HepG2 (cell line): ENCODE data around the gene ARL4D. TPM values are rescaled to one million over a fixed set of nuclear protein-coding genes. Genes with fewer than 3 reads are reported as not detected.
A peak's percentile ranks its signal among the peaks of the same experiment; 100 is the strongest.

Experiments used
- AKNA ChIP-seq: sonication (generic); formaldehyde crosslinking; IDR thresholded peaks from 2 replicates; pipeline ENCODE4 v1.4.0; 2020; ENCODE audit warnings: missing genetic modification reagents, borderline replicate concordance
- CREM ChIP-seq, 2 experiments: sonication (generic) in 1 of 2; formaldehyde crosslinking in 1 of 2; IDR thresholded peaks; 2 replicates each; pipeline versions ENCODE4 v1.4.0 to v1.6.1; 2016 to 2020; ENCODE audit warnings: antibody characterized with exemption in 1 of 2, mild to moderate bottlenecking in 1 of 2, missing genetic modification reagents in 1 of 2
- ELF1 ChIP-seq: sonication (generic); formaldehyde crosslinking; IDR thresholded peaks from 2 replicates; pipeline ENCODE4 v1.4.0; 2020; ENCODE audit warnings: missing genetic modification reagents
- FOXA1 ChIP-seq, 2 experiments: fragments of 450-650 bp in 1 of 2; sonication (generic) in 1 of 2; formaldehyde crosslinking in 1 of 2; IDR thresholded peaks; 2 replicates each; pipeline versions ENCODE4 v1.4.0 to v1.6.1; 2016 to 2020; ENCODE audit warnings: missing genetic modification reagents in 1 of 2
- FOXC1 ChIP-seq: sonication (generic); formaldehyde crosslinking; IDR thresholded peaks from 2 replicates; pipeline ENCODE4 v1.8.0; 2022; ENCODE audit warnings: mild to moderate bottlenecking, missing genetic modification reagents, borderline replicate concordance
- FOXK1 ChIP-seq: sonication (generic); formaldehyde crosslinking; IDR thresholded peaks from 2 replicates; pipeline ENCODE4 v1.4.0; 2020; ENCODE audit warnings: low read depth, missing genetic modification reagents, borderline replicate concordance
- GTF3A ChIP-seq: sonication (generic); formaldehyde crosslinking; conservative IDR thresholded peaks from 2 replicates; pipeline ENCODE4 v1.4.0; 2020; ENCODE audit warnings: mild to moderate bottlenecking, missing genetic modification reagents
- HNRNPL ChIP-seq: fragments of 200-400 bp; formaldehyde crosslinking; IDR thresholded peaks from 2 replicates; pipeline ENCODE4 v1.6.1; 2017; ENCODE audit warnings: mild to moderate bottlenecking, low read depth, low read length
- HNRNPUL1 ChIP-seq: fragments of 200-400 bp; formaldehyde crosslinking; IDR thresholded peaks from 2 replicates; pipeline ENCODE4 v1.6.1; 2017; ENCODE audit warnings: low read depth, mild to moderate bottlenecking, low read length, moderate library complexity
- IKZF1 ChIP-seq: fragments of 450-650 bp; IDR thresholded peaks from 2 replicates; pipeline ENCODE4 v1.7.1; 2016
- IRF1 ChIP-seq: sonication (generic); formaldehyde crosslinking; IDR thresholded peaks from 2 replicates; pipeline ENCODE4 v1.4.0; 2020; ENCODE audit warnings: low read depth, mild to moderate bottlenecking, missing genetic modification reagents
- ISX ChIP-seq: sonication (generic); formaldehyde crosslinking; conservative IDR thresholded peaks from 2 replicates; pipeline ENCODE4 v1.5.0; 2020; ENCODE audit warnings: missing genetic modification reagents
- MXD3 ChIP-seq: IDR thresholded peaks from 2 replicates; pipeline ENCODE4 v1.6.1; 2016; ENCODE audit warnings: mild to moderate bottlenecking, missing biosample characterization, missing genetic modification reagents
- MYNN ChIP-seq: sonication (generic); formaldehyde crosslinking; IDR thresholded peaks from 2 replicates; pipeline ENCODE4 v1.4.0; 2020; ENCODE audit warnings: mild to moderate bottlenecking, low read depth, missing genetic modification reagents
- NR2F1 ChIP-seq, 2 experiments: fragments of 450-650 bp in 1 of 2; formaldehyde crosslinking in 1 of 2; IDR thresholded peaks; 2 replicates each; pipeline versions ENCODE4 v1.5.0 to v1.6.1; 2016 to 2020; ENCODE audit warnings: mild to moderate bottlenecking in 1 of 2, missing compliant biosample characterization in 1 of 2, missing genetic modification reagents in 1 of 2, moderate library complexity in 1 of 2
- PCBP1 ChIP-seq: fragments of 200-400 bp; formaldehyde crosslinking; IDR thresholded peaks from 2 replicates; pipeline ENCODE4 v1.6.1; 2017; ENCODE audit warnings: mild to moderate bottlenecking, low read depth, low read length, borderline replicate concordance
- REPIN1 ChIP-seq: sonication (generic); formaldehyde crosslinking; IDR thresholded peaks from 2 replicates; pipeline ENCODE4 v1.8.0; 2022; ENCODE audit warnings: missing genetic modification reagents, low read depth, mild to moderate bottlenecking, borderline replicate concordance
- TBP ChIP-seq: sonication (generic); formaldehyde crosslinking; IDR thresholded peaks from 2 replicates; pipeline ENCODE4 v1.5.0; 2020; ENCODE audit warnings: missing genetic modification reagents
- TCF7L2 ChIP-seq: IDR thresholded peaks from 2 replicates; pipeline ENCODE4 v1.6.1; 2011; ENCODE audit warnings: mild to moderate bottlenecking, low read depth, low read length, moderate library complexity
- ZIK1 ChIP-seq: sonication (generic); formaldehyde crosslinking; IDR thresholded peaks from 2 replicates; pipeline ENCODE4 v1.5.0; 2020; ENCODE audit warnings: mild to moderate bottlenecking, low read depth, missing genetic modification reagents, borderline replicate concordance
- ZNF12 ChIP-seq: sonication (generic); formaldehyde crosslinking; IDR thresholded peaks from 2 replicates; pipeline ENCODE4 v1.5.0; 2020; ENCODE audit warnings: missing genetic modification reagents
- ZNF329 ChIP-seq: sonication (generic); formaldehyde crosslinking; IDR thresholded peaks from 2 replicates; pipeline ENCODE4 v1.9.0; 2021; ENCODE audit warnings: low read depth, mild to moderate bottlenecking, missing genetic modification reagents
- ZNF567 ChIP-seq: sonication (generic); formaldehyde crosslinking; IDR thresholded peaks from 2 replicates; pipeline ENCODE4 v1.8.1; 2023; ENCODE audit warnings: mild to moderate bottlenecking, missing genetic modification reagents, borderline replicate concordance
- ZNF7 ChIP-seq: IDR thresholded peaks from 2 replicates; pipeline ENCODE4 v1.6.1; 2016; ENCODE audit warnings: missing biosample characterization, missing genetic modification reagents
- ZSCAN30 ChIP-seq: sonication (generic); formaldehyde crosslinking; IDR thresholded peaks from 2 replicates; pipeline ENCODE4 v1.5.0; 2020; ENCODE audit warnings: mild to moderate bottlenecking, missing genetic modification reagents
- polyA plus RNA-seq, 8 experiments: library from polyadenylated mRNA; depleted of rRNA in 3 of 8; stranded (reverse) in 7 of 8; unstranded in 1 of 8; fragments of >200 nt; fragmentation: Illumina TruSeq in 4 of 8; extraction: Trizol in 4 of 8; gene quantifications; 2 replicates each; pipeline versions ENCODE4 v1.2.1 to v1.2.3, GENCODE V29; 2011 to 2016; ENCODE audit warnings: low read depth in 4 of 8, missing spikeins in 1 of 8, mixed read lengths in 1 of 8; ENCODE audit not compliant: insufficient read depth in 1 of 8
- total RNA-seq, 5 experiments: library from RNA; depleted of rRNA; stranded (reverse); fragments of >200 nt; fragmentation: Illumina TruSeq; extraction: Trizol; gene quantifications; 2 replicates each; pipeline ENCODE4 v1.2.3, GENCODE V29; 2016; ENCODE audit warnings: low read depth in 1 of 5

The ARL4D gene
- total and polyA plus RNA-seq, 2 of the 13 experiments (the other 11 are each of a cell fraction or from before 2014, with no cell fraction given): 9.0 to 25.9 TPM

GRCh38 chr17:43388359-43389045 lies 10.3 kb upstream of the ARL4D start (continued):
- TF ChIP-seq ZNF567: no peak
- no peak for TF ChIP-seq TCF7L2
- no peak for TF ChIP-seq ZNF329
- no peak for TF ChIP-seq AKNA (CRISPR knock-in tag)
- TF ChIP-seq FOXC1 (CRISPR knock-in tag): no peak; the same call in 1 of the 2 replicates
- TF ChIP-seq MYNN: no peak
- no peak for TF ChIP-seq IRF1 (CRISPR knock-in tag)
- peak; percentile 49; the same call in 1 of the 2 replicates for TF ChIP-seq CREM (IDR thresholded peaks at IDR 0.05)
- no peak for TF ChIP-seq CREM (CRISPR knock-in tag; IDR thresholded peaks at IDR 0.05)
- TF ChIP-seq HNRNPL: no peak
- TF ChIP-seq PCBP1: no peak
- no peak for TF ChIP-seq HNRNPUL1
- TF ChIP-seq ZSCAN30 (CRISPR knock-in tag): no peak
- no peak for TF ChIP-seq FOXA1 (IDR thresholded peaks at IDR 0.05)
- 0 out of 2 replicates have a peak, but pooled peaks have one; percentile 2 for TF ChIP-seq FOXA1 (CRISPR knock-in tag; IDR thresholded peaks at IDR 0.05)
- no peak; the same call in 1 of the 2 replicates for TF ChIP-seq FOXK1 (CRISPR knock-in tag)
- TF ChIP-seq TBP (CRISPR knock-in tag): no peak
- TF ChIP-seq ISX (CRISPR knock-in tag): no peak
- peak; percentile 70; the same call in 1 of the 2 replicates for TF ChIP-seq ZIK1 (CRISPR knock-in tag)
- TF ChIP-seq NR2F1 (CRISPR knock-in tag; IDR thresholded peaks at IDR 0.05): no peak
- peak; percentile 46; the same call in 1 of the 2 replicates for TF ChIP-seq MXD3 (CRISPR knock-in tag)
- TF ChIP-seq REPIN1: peak; percentile 53; the same call in 1 of the 2 replicates
- TF ChIP-seq ZNF12 (CRISPR knock-in tag): no peak
- no peak for TF ChIP-seq GTF3A (CRISPR knock-in tag)
- no peak for TF ChIP-seq ZNF7 (CRISPR knock-in tag)
- peak; percentile 92 for TF ChIP-seq ELF1 (CRISPR knock-in tag)
- TF ChIP-seq IKZF1: no peak
